Breast epithelium (tissue), 4 donors: Measurements from ENCODE around the gene NAPB. TPM values are rescaled to one million over a fixed set of nuclear protein-coding genes. Genes with fewer than 3 reads are reported as not detected.

Experiments used
- DNase-seq, 2 donors: peaks; one replicate each; pipeline ENCODE4 v3.0.0-alpha.2; 2019; ENCODE audit warnings: low spot score in 2 of 2
- H3K27ac ChIP-seq, 2 donors: fragments of 200-600 bp; sonication (generic) in 1 of 2; one replicate each; pipeline ENCODE4 v1.5.1; 2016 to 2019; ENCODE audit warnings: mild to moderate bottlenecking in 1 of 2
- H3K27me3 ChIP-seq, 2 donors: fragments of 200-600 bp; sonication (generic) in 1 of 2; one replicate each; pipeline versions ENCODE4 v1.5.1 to v1.6.0; 2017 to 2019; ENCODE audit warnings: control low read depth in 1 of 2, mild to moderate bottlenecking in 1 of 2
- H3K36me3 ChIP-seq: fragments of 200-600 bp; one replicate; pipeline ENCODE4 v1.5.1; 2019
- H3K4me1 ChIP-seq, 2 donors: fragments of 200-600 bp; sonication (generic); one replicate each; pipeline ENCODE4 v1.5.1; 2016 to 2019; ENCODE audit warnings: control low read depth in 1 of 2
- H3K4me3 ChIP-seq, 3 donors: fragments of 200-600 bp; sonication (generic); 1 replicate in 2 of 3; 2 replicates in 1 of 3; pipeline ENCODE4 v1.5.1; 2016 to 2019; ENCODE audit warnings: mild to moderate bottlenecking in 3 of 3, moderate library complexity in 2 of 3
- H3K9me3 ChIP-seq, 2 donors: fragments of 200-600 bp; sonication (generic) in 1 of 2; one replicate each; pipeline ENCODE4 v1.5.1; 2016 to 2019; ENCODE audit warnings: control low read depth in 1 of 2
- POLR2A ChIP-seq: fragments of 450-650 bp; IDR thresholded peaks from one replicate; pipeline ENCODE4 v1.6.1; 2016; ENCODE audit warnings: antibody characterized with exemption, mild to moderate bottlenecking, moderate library complexity
- POLR2AphosphoS5 ChIP-seq, 3 donors: sonication (generic); formaldehyde crosslinking; IDR thresholded peaks; one replicate each; pipeline ENCODE4 v1.6.1; 2017; ENCODE audit warnings: antibody characterized with exemption in 3 of 3
- intact Hi-C: fragments of 100-400 bp; cut with DNase I; formaldehyde crosslinking; loops from one replicate; pipeline ENCODE4 v1.15.1; 2023; ENCODE audit warnings: low total_unique reads
- total RNA-seq, 3 donors: library from RNA; depleted of rRNA; stranded (reverse); fragments of >200 nt; gene quantifications; one replicate each; pipeline ENCODE4 v1.1.0, GENCODE V29; 2016
- TF ChIP-seq, protein P1 (sequence below), 3 donors: fragments of 450-650 bp; IDR thresholded peaks; one replicate each; pipeline ENCODE4 v1.5.1; 2016 to 2017; ENCODE audit warnings: antibody characterized with exemption in 3 of 3, mild to moderate bottlenecking in 3 of 3, moderate library complexity in 3 of 3

NAPB gene
- total RNA-seq, 3 donors from 2014 or later, result 10.4 to 20.1 (median 16.1) TPM

DNA sequence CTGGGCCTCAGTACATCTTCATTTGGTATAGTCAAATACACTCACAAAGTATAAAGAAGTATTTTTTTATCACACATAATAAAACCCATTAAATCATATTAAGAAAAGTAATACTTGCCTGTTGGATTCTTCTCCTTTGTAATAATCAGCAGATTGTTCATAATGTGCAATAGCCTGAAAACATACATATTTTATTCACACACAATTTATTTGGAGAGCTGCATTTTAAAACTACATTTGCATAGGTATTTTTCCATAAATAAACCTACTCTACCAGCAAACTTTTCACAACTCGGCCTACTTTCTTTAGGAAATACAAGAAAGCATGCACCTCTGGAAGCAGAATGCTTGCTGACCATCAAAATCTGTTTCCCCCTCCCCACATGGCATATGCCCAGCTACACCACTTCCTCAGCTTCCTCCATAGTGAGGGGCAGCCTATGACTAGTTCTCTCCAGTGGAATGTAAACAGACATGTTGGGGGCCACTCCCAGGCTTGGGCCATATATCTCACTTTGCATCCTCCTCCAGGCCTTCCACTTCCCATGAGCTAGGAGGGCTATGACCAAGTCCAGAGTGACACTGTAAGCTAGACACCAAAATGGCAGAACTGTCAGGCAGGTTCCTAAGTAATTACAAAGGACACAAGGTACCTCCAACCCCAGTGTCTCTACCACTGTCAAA lies 31.1 kb downstream of the NAPB start:
- H3K4me3 ChIP-seq, result no peak overlapping the region
- H3K27ac ChIP-seq, result no peak overlapping the region
- no peak for DNase-seq
- intact Hi-C loops, result no loop called here
- H3K9me3 ChIP-seq, result no peaks in the 10 kb centered on the region
- H3K36me3 ChIP-seq, result no peaks in the 10 kb centered on the region
- H3K27me3 ChIP-seq, result no peaks in the 10 kb centered on the region
- no peaks in the 10 kb centered on the region for H3K4me1 ChIP-seq
- TF ChIP-seq POLR2A (no peak), POLR2AphosphoS5 (IDR thresholded peaks at IDR 0.05) (no peak)
- TF ChIP-seq, protein P1, sequence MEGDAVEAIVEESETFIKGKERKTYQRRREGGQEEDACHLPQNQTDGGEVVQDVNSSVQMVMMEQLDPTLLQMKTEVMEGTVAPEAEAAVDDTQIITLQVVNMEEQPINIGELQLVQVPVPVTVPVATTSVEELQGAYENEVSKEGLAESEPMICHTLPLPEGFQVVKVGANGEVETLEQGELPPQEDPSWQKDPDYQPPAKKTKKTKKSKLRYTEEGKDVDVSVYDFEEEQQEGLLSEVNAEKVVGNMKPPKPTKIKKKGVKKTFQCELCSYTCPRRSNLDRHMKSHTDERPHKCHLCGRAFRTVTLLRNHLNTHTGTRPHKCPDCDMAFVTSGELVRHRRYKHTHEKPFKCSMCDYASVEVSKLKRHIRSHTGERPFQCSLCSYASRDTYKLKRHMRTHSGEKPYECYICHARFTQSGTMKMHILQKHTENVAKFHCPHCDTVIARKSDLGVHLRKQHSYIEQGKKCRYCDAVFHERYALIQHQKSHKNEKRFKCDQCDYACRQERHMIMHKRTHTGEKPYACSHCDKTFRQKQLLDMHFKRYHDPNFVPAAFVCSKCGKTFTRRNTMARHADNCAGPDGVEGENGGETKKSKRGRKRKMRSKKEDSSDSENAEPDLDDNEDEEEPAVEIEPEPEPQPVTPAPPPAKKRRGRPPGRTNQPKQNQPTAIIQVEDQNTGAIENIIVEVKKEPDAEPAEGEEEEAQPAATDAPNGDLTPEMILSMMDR (IDR thresholded peaks at IDR 0.05), result no peak

DNA sequence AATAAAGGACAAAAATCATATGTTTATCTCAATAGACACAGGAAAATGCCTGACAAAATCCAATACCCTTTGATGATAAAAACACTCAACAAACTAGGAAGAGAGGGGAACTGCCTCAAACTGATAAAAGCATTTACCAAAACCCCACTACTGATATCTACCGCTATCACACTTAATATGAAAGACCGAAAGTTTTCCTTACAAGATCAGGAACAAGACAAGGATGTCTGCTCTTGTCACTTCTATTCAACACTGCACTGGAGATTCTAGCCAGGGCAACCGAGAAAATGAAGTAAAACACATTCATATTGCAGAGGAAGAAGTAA lies 34.2 kb downstream of the NAPB start:
- no peaks in the 10 kb centered on the region for H3K4me1 ChIP-seq
- DNase-seq, result no peak
- no peaks in the 10 kb centered on the region for H3K27me3 ChIP-seq
- H3K4me3 ChIP-seq, result no peak overlapping the region
- intact Hi-C loops, result no loop called here
- TF ChIP-seq, protein P1 (IDR thresholded peaks at IDR 0.05), result no peak
- TF ChIP-seq POLR2AphosphoS5 (IDR thresholded peaks at IDR 0.05) (no peak), POLR2A (no peak)
- H3K36me3 ChIP-seq, result no peaks in the 10 kb centered on the region
- no peak overlapping the region for H3K27ac ChIP-seq
- no peaks in the 10 kb centered on the region for H3K9me3 ChIP-seq

DNA sequence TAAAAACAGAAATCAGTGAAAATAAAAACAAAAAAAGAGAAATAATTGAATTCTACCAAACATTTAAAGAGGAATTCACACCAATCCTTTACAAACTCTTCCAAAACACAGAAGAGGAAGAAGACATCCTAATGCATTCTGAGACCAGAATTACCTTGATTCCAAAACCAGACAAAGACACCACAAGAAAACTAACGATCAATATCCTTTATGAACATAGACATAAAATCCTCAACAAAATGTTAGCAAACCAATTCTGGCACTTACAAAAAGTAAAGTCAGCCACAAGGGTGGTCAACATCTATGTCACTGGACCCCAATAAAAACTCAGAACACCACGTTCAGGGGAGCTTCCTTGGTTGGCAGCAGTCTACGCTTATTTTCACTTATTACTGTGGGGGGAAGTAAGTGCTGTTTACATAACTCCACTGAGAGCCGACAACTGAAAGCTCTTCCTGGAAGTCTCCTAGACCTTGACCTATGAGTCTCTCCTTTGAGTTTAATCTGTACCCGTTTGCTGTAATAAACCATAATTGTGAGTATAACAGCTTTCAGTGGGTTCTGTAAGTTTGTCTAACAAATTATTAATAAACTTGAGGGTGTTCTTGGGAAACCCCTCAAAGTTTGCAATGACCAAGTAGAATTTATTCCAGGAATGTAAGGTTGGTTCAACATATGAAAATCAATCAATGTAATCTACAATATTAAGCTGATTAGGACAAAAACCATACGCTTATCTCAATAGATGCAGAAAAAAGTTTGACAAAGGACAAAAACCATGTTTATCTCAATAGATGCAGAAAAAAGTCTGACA lies 34.8 kb downstream of the NAPB start:
- intact Hi-C loops, result no loop called here
- no peaks in the 10 kb centered on the region for H3K36me3 ChIP-seq
- TF ChIP-seq, protein P1 (IDR thresholded peaks at IDR 0.05), result no peak
- no peak for TF ChIP-seq POLR2A
- TF ChIP-seq POLR2AphosphoS5 (IDR thresholded peaks at IDR 0.05), result no peak

DNA sequence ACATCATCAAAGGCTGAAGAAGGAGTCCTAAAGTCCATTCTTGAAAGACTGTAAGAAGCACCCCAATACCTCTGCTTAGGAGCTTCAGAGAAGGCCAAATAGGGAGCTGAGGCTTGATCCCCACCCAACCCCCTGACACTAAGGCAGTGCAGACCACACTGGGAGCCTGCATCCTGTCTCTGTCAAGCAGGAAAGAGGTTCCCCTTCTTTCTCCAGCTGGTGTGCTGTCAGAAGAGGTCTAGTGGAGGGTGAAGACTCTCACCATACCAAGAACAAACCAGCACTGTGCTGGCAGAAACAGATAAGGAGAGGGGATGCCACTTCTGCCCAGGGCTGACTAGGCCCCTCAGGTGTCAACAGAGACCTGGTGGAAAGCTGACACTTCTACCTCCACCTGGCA lies 39.4 kb downstream of the NAPB start:
- no peaks in the 10 kb centered on the region for H3K36me3 ChIP-seq
- no peak overlapping the region for H3K27ac ChIP-seq
- no peaks in the 10 kb centered on the region for H3K9me3 ChIP-seq
- no peaks in the 10 kb centered on the region for H3K4me1 ChIP-seq
- TF ChIP-seq, protein P1 (IDR thresholded peaks at IDR 0.05), result no peak
- no peak for TF ChIP-seq POLR2AphosphoS5 (IDR thresholded peaks at IDR 0.05)
- no peak for TF ChIP-seq POLR2A
- intact Hi-C loops, result no loop called here
- no peak overlapping the region for H3K4me3 ChIP-seq
- no peaks in the 10 kb centered on the region for H3K27me3 ChIP-seq
- DNase-seq, result no peak

More for the DNA sequence above, 34.8 kb downstream of the NAPB start:
- Histone ChIP-seq H3K4me1 (no peaks in the 10 kb centered on the region), H3K4me3 (no peak overlapping the region), H3K27ac (no peak overlapping the region), H3K27me3 (no peaks in the 10 kb centered on the region), H3K9me3 (no peaks in the 10 kb centered on the region)
- DNase-seq, result no peak

DNA sequence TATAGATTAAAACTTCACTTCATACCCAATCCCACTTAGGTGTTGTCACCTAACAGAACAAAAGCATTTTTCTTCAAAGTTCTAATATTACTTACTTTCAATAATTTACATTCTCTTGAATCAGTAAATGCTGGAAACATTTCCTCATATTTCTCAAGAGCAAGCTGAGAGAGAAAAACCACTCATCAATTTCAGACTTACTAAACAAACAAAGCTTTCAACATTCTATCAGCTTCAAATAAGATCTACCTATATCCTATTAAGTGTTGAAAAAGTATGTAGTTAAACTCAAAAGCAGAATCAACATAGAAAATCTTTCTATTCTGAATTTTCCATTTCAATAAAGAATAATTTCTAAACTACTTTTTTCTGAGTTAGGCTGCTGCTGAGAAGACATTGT lies 41.5 kb downstream of the NAPB start:
- Histone ChIP-seq H3K9me3 (no peaks in the 10 kb centered on the region), H3K36me3 (no peaks in the 10 kb centered on the region), H3K27ac (no peak overlapping the region), H3K27me3 (no peaks in the 10 kb centered on the region), H3K4me1 (no peaks in the 10 kb centered on the region), H3K4me3 (no peak overlapping the region)
- no peak for DNase-seq
- TF ChIP-seq POLR2A (no peak), POLR2AphosphoS5 (IDR thresholded peaks at IDR 0.05) (no peak)
- TF ChIP-seq, protein P1 (IDR thresholded peaks at IDR 0.05), result no peak
- intact Hi-C loops, result no loop called here
